Glutamatergic neuron (in vitro differentiated cells): ENCODE measurements around the gene POU2AF2. TPM values are rescaled to one million over a fixed set of nuclear protein-coding genes. Genes with fewer than 3 reads are reported as not detected.
"Not testable (repeated sequence)": the region's sequence is repeated elsewhere in the genome, so short reads cannot be mapped to it uniquely, and the experiment has no call there.

Experiments
- DNase-seq: peaks from one replicate; pipeline ENCODE4 v3.0.0; 2022
- H3K27ac Mint-ChIP-seq: one replicate; pipeline ENCODE4 v1.8.0; 2020; ENCODE audit warnings: mild to moderate bottlenecking, mixed read lengths, inconsistent platforms; ENCODE audit not compliant: unreplicated experiment
- H3K27me3 Mint-ChIP-seq: one replicate; pipeline ENCODE4 v1.8.0; 2020; ENCODE audit warnings: mild to moderate bottlenecking, moderate library complexity, mixed read lengths, inconsistent platforms; ENCODE audit not compliant: unreplicated experiment
- H3K36me3 Mint-ChIP-seq: one replicate; pipeline ENCODE4 v1.8.0; 2020; ENCODE audit warnings: mild to moderate bottlenecking, mixed read lengths, inconsistent platforms; ENCODE audit not compliant: unreplicated experiment
- H3K4me1 Mint-ChIP-seq: one replicate; pipeline ENCODE4 v1.8.0; 2020; ENCODE audit warnings: mild to moderate bottlenecking, low read depth, mixed read lengths, inconsistent platforms; ENCODE audit not compliant: unreplicated experiment
- H3K4me3 Mint-ChIP-seq: one replicate; pipeline ENCODE4 v1.8.0; 2020; ENCODE audit warnings: mild to moderate bottlenecking, mixed read lengths, inconsistent platforms; ENCODE audit not compliant: unreplicated experiment
- H3K9me3 Mint-ChIP-seq: one replicate; pipeline ENCODE4 v1.8.0; 2020; ENCODE audit warnings: mild to moderate bottlenecking, moderate library complexity, mixed read lengths, inconsistent platforms; ENCODE audit not compliant: unreplicated experiment
- total RNA-seq: library from RNA; stranded (reverse); fragmentation: NEBNext Ultra II Directional; extraction: Animal tissue kit (Norgen Biotek cat#: 25700); gene quantifications from one replicate; pipeline ENCODE4 v1.2.1, GENCODE V29; 2021; ENCODE audit not compliant: unreplicated experiment
- TF ChIP-seq, protein P1 (sequence below): fragments of 200-600 bp; sonication (generic); IDR thresholded peaks from one replicate; pipeline ENCODE4 v1.5.0; 2021; ENCODE audit not compliant: partially characterized antibody, unreplicated experiment

The POU2AF2 gene
- total RNA-seq, 1 donor from 2014 or later, result not detected

- no peaks in the 10 kb centered on the region for H3K36me3 Mint-ChIP-seq
- no peak overlapping the region for H3K27ac Mint-ChIP-seq
- DNase-seq, result no peak
- TF ChIP-seq, protein P1, sequence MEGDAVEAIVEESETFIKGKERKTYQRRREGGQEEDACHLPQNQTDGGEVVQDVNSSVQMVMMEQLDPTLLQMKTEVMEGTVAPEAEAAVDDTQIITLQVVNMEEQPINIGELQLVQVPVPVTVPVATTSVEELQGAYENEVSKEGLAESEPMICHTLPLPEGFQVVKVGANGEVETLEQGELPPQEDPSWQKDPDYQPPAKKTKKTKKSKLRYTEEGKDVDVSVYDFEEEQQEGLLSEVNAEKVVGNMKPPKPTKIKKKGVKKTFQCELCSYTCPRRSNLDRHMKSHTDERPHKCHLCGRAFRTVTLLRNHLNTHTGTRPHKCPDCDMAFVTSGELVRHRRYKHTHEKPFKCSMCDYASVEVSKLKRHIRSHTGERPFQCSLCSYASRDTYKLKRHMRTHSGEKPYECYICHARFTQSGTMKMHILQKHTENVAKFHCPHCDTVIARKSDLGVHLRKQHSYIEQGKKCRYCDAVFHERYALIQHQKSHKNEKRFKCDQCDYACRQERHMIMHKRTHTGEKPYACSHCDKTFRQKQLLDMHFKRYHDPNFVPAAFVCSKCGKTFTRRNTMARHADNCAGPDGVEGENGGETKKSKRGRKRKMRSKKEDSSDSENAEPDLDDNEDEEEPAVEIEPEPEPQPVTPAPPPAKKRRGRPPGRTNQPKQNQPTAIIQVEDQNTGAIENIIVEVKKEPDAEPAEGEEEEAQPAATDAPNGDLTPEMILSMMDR, result no peak
- H3K9me3 Mint-ChIP-seq, result no peaks in the 10 kb centered on the region
- no peak overlapping the region for H3K4me3 Mint-ChIP-seq
- peaks cover 3% of the 10 kb centered on the region for H3K27me3 Mint-ChIP-seq
- peaks cover 3% of the 10 kb centered on the region for H3K4me1 Mint-ChIP-seq
Observed at GRCh38 chr11:111310723-111311122, 65.2 kb downstream of the POU2AF2 start.

DNA sequence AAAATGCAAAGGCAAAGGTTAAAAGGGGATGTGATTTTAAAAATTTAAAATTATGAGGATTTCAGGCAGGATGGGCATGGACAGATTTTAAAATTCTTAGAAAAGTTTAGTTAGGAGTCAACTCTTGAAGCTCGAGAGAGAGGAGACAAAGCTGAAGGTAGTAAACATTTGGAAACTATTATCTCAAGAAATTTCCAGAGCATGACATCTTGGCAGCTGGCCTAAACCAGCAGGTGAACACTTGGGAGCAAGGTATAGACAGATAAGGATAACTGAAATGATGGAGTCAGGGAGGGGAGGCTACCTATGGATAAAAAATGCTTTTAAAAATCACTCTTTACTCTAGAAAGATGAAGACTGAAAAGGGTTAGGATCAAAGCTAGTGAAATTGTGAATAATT lies 66.6 kb downstream of the POU2AF2 start:
- peaks cover 3% of the 10 kb centered on the region for H3K27me3 Mint-ChIP-seq
- no peak for DNase-seq
- H3K4me1 Mint-ChIP-seq, result peaks cover 3% of the 10 kb centered on the region
- no peaks in the 10 kb centered on the region for H3K9me3 Mint-ChIP-seq
- H3K4me3 Mint-ChIP-seq, result no peak overlapping the region
- H3K27ac Mint-ChIP-seq, result no peak overlapping the region
- H3K36me3 Mint-ChIP-seq, result no peaks in the 10 kb centered on the region
- TF ChIP-seq, protein P1, result no peak

DNA sequence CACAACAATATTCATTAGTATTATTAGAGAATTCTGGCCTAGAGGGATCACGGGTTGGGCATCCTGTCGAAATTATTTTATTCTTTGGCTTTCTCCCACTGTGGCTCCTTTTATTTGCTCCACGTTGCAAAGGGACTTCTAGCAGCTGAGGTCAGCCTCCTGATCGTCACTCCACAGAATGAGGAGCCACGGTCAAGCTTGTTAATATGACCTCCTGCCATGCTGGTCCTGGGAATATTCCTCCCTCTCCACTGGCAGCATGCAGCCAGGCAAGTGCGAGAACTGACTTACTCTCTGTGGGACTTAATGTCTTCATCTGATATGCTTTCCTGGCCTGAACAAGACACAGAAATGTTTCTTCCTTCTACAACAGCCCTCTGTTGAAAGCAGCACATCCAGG lies 73.8 kb downstream of the POU2AF2 start:
- Mint-ChIP-seq H3K36me3 (no peaks in the 10 kb centered on the region), H3K4me3 (no peak overlapping the region), H3K27me3 (no peaks in the 10 kb centered on the region), H3K27ac (no peak overlapping the region), H3K9me3 (no peaks in the 10 kb centered on the region), H3K4me1 (no peaks in the 10 kb centered on the region)
- TF ChIP-seq, protein P1, result no peak
- no peak for DNase-seq

DNA sequence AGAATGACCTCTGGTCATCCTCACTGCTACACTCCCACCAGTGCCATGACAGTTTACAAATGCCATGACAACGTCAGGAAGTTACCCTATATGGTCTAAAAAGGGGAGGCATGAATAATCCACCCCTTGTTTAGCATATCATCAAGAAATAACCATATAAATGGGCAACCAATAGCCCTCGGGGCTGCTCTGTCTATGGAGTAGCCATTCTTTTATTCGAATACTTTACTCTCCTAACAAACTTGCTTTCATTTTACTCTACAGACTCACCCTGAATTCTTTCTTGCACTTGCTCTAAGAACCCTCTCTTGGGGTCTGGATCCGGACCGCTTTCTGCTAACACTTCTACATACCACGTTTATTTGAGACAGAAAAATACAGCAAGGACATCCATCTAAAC lies 74.7 kb downstream of the POU2AF2 start:
- H3K27ac Mint-ChIP-seq, H3K9me3 Mint-ChIP-seq, H3K4me3 Mint-ChIP-seq, H3K4me1 Mint-ChIP-seq, DNase-seq, H3K27me3 Mint-ChIP-seq, H3K36me3 Mint-ChIP-seq: not testable (repeated sequence)

DNA sequence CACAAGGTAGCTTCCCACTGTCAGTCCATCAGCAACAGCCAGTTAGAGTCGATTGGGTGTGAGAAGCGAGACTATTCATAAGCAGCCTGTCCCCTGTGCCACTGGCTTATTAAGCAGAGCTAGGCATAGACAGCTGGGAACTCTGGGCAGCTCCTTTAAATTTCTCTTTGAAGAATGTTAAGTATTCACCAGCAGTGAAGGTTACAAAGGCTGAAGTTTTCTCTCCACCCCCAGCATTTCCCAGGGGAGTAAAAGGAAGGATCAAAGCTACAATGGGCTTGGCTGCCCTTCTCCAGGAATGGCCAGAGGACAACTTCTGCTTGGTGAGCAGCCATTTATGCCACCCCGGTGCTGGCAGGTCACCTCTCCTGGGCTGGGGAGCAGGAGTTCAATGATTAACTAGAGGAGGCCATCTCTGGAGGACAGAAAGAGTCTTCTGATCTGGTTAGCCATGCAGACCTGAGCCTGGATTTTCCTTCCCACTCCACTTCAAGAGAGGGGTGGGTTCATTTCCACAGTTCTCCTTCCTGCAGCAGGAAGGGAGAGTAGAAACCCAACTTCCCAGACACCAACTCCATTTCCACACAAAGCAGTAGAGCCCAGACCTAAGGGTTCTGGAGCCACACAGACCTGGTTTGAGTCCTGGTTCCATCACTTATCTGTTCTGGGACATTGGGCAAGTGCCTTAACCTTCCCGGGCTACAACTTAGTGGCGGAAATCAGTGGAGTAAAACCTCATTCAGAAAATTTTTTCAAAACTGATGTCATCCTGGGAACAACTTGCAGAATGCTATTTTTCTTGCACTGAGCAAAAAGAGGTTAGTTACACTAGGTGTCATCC lies 75.4 kb downstream of the POU2AF2 start:
- Mint-ChIP-seq H3K36me3 (no peaks in the 10 kb centered on the region), H3K4me3 (no peak overlapping the region), H3K27ac (no peak overlapping the region), H3K9me3 (no peaks in the 10 kb centered on the region), H3K27me3 (peaks cover 2% of the 10 kb centered on the region), H3K4me1 (no peaks in the 10 kb centered on the region)
- TF ChIP-seq, protein P1, result no peak
- DNase-seq, result no peak
